H9 (cell line): ENCODE results near the gene PGM1. TPM values are rescaled to one million over a fixed set of nuclear protein-coding genes. Genes with fewer than 3 reads are reported as not detected.

Experiments used
- DNase-seq: peaks from one replicate; pipeline ENCODE4 v3.0.0-alpha.2; 2017
- H2AFZ ChIP-seq: one replicate; pipeline ENCODE4 v1.6.1; 2013; ENCODE audit warnings: mild to moderate bottlenecking, low read length, control low read depth, moderate library complexity
- H2AK5ac ChIP-seq: 2 replicates; pipeline ENCODE4 v1.6.1; 2013; ENCODE audit warnings: low read length, control low read depth, mixed read lengths; ENCODE audit not compliant: insufficient read length
- H2BK120ac ChIP-seq: one replicate; pipeline ENCODE4 v1.6.1; 2013; ENCODE audit warnings: low read depth, mild to moderate bottlenecking, low read length, control low read depth, inconsistent platforms; ENCODE audit not compliant: poor library complexity, severe bottlenecking
- H2BK12ac ChIP-seq: 2 replicates; pipeline ENCODE4 v1.6.1; 2013; ENCODE audit warnings: low read length, control low read depth, mixed read lengths, low read depth; ENCODE audit not compliant: insufficient read length
- H2BK15ac ChIP-seq: 2 replicates; pipeline ENCODE4 v1.6.1; 2013; ENCODE audit warnings: low read depth, low read length, control low read depth
- H2BK20ac ChIP-seq: one replicate; pipeline ENCODE4 v1.6.1; 2013; ENCODE audit warnings: low read depth, mild to moderate bottlenecking, low read length, control low read depth, inconsistent platforms; ENCODE audit not compliant: poor library complexity, severe bottlenecking
- H2BK5ac ChIP-seq: 2 replicates; pipeline ENCODE4 v1.6.1; 2013; ENCODE audit warnings: low read length, control low read depth, mixed read lengths; ENCODE audit not compliant: insufficient read length
- H3K14ac ChIP-seq: 2 replicates; pipeline ENCODE4 v1.6.1; 2013; ENCODE audit warnings: low read length, control low read depth; ENCODE audit not compliant: insufficient read depth
- H3K18ac ChIP-seq: 2 replicates; pipeline ENCODE4 v1.6.1; 2013; ENCODE audit warnings: low read depth, mild to moderate bottlenecking, mixed read lengths, low read length, control low read depth; ENCODE audit not compliant: insufficient read length
- H3K23ac ChIP-seq: 2 replicates; pipeline ENCODE4 v1.6.1; 2013; ENCODE audit warnings: low read length, control low read depth, mixed read lengths, low read depth; ENCODE audit not compliant: insufficient read length
- H3K23me2 ChIP-seq: 2 replicates; pipeline ENCODE4 v1.6.1; 2013; ENCODE audit warnings: low read depth, mild to moderate bottlenecking, mixed read lengths, low read length, control low read depth; ENCODE audit not compliant: insufficient read length, poor library complexity, severe bottlenecking
- H3K27ac ChIP-seq: 2 replicates; pipeline ENCODE4 v1.5.1; 2013; ENCODE audit warnings: low read length, control low read depth, mixed read lengths, low read depth; ENCODE audit not compliant: insufficient read length
- H3K27me3 ChIP-seq: 2 replicates; pipeline ENCODE4 v1.6.1; 2013; ENCODE audit warnings: low read length, control low read depth, inconsistent platforms; ENCODE audit not compliant: insufficient read depth
- H3K4ac ChIP-seq: 2 replicates; pipeline ENCODE4 v1.6.1; 2013; ENCODE audit warnings: low read depth, mild to moderate bottlenecking, control low read depth, inconsistent platforms, low read length, moderate library complexity
- H3K4me1 ChIP-seq: 2 replicates; pipeline ENCODE4 v1.6.1; 2013; ENCODE audit warnings: low read length, control low read depth, inconsistent platforms; ENCODE audit not compliant: insufficient read depth
- H3K4me2 ChIP-seq: 2 replicates; pipeline ENCODE4 v1.6.1; 2013; ENCODE audit warnings: low read length, control low read depth, mixed read lengths; ENCODE audit not compliant: insufficient read length, insufficient read depth
- H3K56ac ChIP-seq: 2 replicates; pipeline ENCODE4 v1.6.1; 2013; ENCODE audit warnings: low read depth, mild to moderate bottlenecking, mixed read lengths, low read length, control low read depth; ENCODE audit not compliant: insufficient read length
- H3K79me1 ChIP-seq: 2 replicates; pipeline ENCODE4 v1.6.1; 2013; ENCODE audit warnings: low read depth, mild to moderate bottlenecking, moderate library complexity, low read length, control low read depth, inconsistent platforms; ENCODE audit not compliant: insufficient read depth, poor library complexity, severe bottlenecking
- H3K79me2 ChIP-seq: 2 replicates; pipeline ENCODE4 v1.6.1; 2013; ENCODE audit warnings: low read length, control low read depth, inconsistent platforms; ENCODE audit not compliant: insufficient read depth
- H3K9ac ChIP-seq: 2 replicates; pipeline ENCODE4 v1.6.1; 2013; ENCODE audit warnings: low read length, control low read depth, mixed read lengths; ENCODE audit not compliant: insufficient read length; ENCODE audit errors: extremely low read depth
- H3K9me3 ChIP-seq: one replicate; pipeline ENCODE4 v1.6.1; 2013; ENCODE audit warnings: low read depth, low read length, inconsistent platforms; ENCODE audit not compliant: control insufficient read depth
- H3T11ph ChIP-seq: one replicate; pipeline ENCODE4 v1.6.1; 2013; ENCODE audit warnings: mild to moderate bottlenecking, low read length, control low read depth, inconsistent platforms
- H4K20me1 ChIP-seq: one replicate; pipeline ENCODE4 v1.6.1; 2013; ENCODE audit not compliant: control insufficient read depth, insufficient read length, insufficient read depth
- H4K5ac ChIP-seq: 2 replicates; pipeline ENCODE4 v1.6.1; 2013; ENCODE audit warnings: low read depth, mild to moderate bottlenecking, mixed read lengths, low read length, control low read depth; ENCODE audit not compliant: insufficient read length
- H4K8ac ChIP-seq: replicated peaks from 2 replicates; pipeline ENCODE4 v1.6.1; 2013; ENCODE audit warnings: low read length, control low read depth, mixed read lengths, low read depth; ENCODE audit not compliant: insufficient read length
- H4K91ac ChIP-seq: 2 replicates; pipeline ENCODE4 v1.6.1; 2013; ENCODE audit warnings: low read depth, mild to moderate bottlenecking, moderate library complexity, mixed read lengths, low read length, control low read depth; ENCODE audit not compliant: insufficient read length
- H3K27ac Mint-ChIP-seq, 3 experiments: 2 replicates in 2 of 3; 3 replicates in 1 of 3; pipeline ENCODE4 v1.8.0; 2020 to 2021; ENCODE audit warnings: mixed read lengths in 3 of 3, mild to moderate bottlenecking in 1 of 3, moderate library complexity in 1 of 3
- H3K27me3 Mint-ChIP-seq: 2 replicates; pipeline ENCODE4 v1.8.0; 2021; ENCODE audit warnings: low read depth, mild to moderate bottlenecking, moderate library complexity, mixed read lengths
- H3K36me3 Mint-ChIP-seq, 3 experiments: 2 replicates in 2 of 3; 3 replicates in 1 of 3; pipeline ENCODE4 v1.8.0; 2020 to 2021; ENCODE audit warnings: low read depth in 3 of 3, mixed read lengths in 3 of 3; ENCODE audit not compliant: insufficient read depth in 1 of 3
- H3K4me1 Mint-ChIP-seq, 2 experiments: 2 replicates each; pipeline ENCODE4 v1.8.0; 2020; ENCODE audit warnings: mixed read lengths in 2 of 2
- H3K4me3 Mint-ChIP-seq, 2 experiments: 2 replicates in 1 of 2; 3 replicates in 1 of 2; pipeline ENCODE4 v1.8.0; 2020 to 2021; ENCODE audit warnings: mild to moderate bottlenecking in 2 of 2, mixed read lengths in 2 of 2, moderate library complexity in 1 of 2
- H3K9me3 Mint-ChIP-seq, 2 experiments: 2 replicates in 1 of 2; 3 replicates in 1 of 2; pipeline ENCODE4 v1.8.0; 2020; ENCODE audit warnings: mild to moderate bottlenecking in 2 of 2, mixed read lengths in 2 of 2, moderate library complexity in 1 of 2
- WGBS: extraction: QIAGEN DNeasy Blood & Tissue Kit; methylation state at CpG from one replicate; pipeline ENCODE4 v1.1.7; 2013; ENCODE audit warnings: missing lambda C conversion rate, low lambda C conversion rate, mixed read lengths; ENCODE audit not compliant: insufficient read length; ENCODE audit errors: extremely low coverage; 5-methylcytosine and 5-hydroxymethylcytosine counted together
- total RNA-seq: library from RNA; stranded (reverse); gene quantifications from 2 replicates; pipeline ENCODE4 v1.2.1, GENCODE V29; 2021
- TF ChIP-seq, protein P1 (sequence below): fragments of 200-600 bp; sonication (generic); conservative IDR thresholded peaks from 3 replicates; pipeline ENCODE4 v1.8.0; 2021; ENCODE audit warnings: antibody characterized with exemption, mild to moderate bottlenecking

PGM1 gene
- total RNA-seq, 1 experiment from 2014 or later = 56.4 TPM

DNA sequence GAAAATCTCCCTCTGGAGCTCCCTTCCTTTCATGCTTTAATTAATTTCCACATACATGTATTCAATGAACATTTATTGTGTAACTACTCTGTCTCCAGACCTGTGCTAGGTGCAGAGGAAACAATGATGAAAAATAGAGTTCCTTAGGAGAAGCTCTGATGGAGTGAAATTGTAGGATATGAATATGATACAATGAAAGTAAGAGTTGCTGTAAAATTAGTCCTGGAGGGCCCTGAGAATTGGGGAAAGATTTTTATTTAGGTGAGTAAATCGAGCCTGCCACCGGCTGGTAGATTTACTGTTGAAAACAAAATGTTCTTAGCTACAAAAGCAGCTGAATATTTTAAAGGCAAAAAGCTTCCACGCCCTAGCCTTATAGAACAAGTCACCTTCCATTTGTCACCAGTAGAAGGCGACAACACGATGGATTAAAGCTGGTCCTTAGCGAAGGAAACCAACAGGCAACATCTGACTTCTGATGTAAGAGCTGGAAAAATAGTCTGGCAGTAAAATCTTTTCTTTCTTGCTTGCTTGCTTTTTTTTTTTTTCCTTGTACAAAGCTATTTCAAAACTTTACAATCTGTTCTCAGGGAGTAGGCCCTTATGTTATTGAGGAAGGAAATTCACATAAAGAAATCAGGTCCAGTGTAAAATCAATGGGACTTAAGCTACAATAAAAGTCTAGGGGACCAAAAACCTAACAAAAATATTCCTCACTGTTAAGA is 98.7 kb downstream of the PGM1 start:
- TF ChIP-seq, protein P1, sequence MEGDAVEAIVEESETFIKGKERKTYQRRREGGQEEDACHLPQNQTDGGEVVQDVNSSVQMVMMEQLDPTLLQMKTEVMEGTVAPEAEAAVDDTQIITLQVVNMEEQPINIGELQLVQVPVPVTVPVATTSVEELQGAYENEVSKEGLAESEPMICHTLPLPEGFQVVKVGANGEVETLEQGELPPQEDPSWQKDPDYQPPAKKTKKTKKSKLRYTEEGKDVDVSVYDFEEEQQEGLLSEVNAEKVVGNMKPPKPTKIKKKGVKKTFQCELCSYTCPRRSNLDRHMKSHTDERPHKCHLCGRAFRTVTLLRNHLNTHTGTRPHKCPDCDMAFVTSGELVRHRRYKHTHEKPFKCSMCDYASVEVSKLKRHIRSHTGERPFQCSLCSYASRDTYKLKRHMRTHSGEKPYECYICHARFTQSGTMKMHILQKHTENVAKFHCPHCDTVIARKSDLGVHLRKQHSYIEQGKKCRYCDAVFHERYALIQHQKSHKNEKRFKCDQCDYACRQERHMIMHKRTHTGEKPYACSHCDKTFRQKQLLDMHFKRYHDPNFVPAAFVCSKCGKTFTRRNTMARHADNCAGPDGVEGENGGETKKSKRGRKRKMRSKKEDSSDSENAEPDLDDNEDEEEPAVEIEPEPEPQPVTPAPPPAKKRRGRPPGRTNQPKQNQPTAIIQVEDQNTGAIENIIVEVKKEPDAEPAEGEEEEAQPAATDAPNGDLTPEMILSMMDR = peak; percentile 86
- Histone ChIP-seq H2BK5ac (no peak overlapping the region), H3K4ac (no peak overlapping the region), H3K27me3 (no peaks in the 10 kb centered on the region), H3K23ac (no peak overlapping the region), H3T11ph (no peak overlapping the region), H3K14ac (no peak overlapping the region), H3K79me2 (no peaks in the 10 kb centered on the region), H3K9me3 (no peaks in the 10 kb centered on the region), H3K4me1 (no peaks in the 10 kb centered on the region), H3K23me2 (no peaks in the 10 kb centered on the region), H2BK120ac (no peak overlapping the region), H2BK20ac (no peak overlapping the region), H4K20me1 (no peaks in the 10 kb centered on the region), H3K27ac (no peak overlapping the region), H3K4me2 (no peak overlapping the region), H4K5ac (no peak overlapping the region), H3K18ac (no peak overlapping the region), H3K56ac (no peak overlapping the region), H3K79me1 (no peaks in the 10 kb centered on the region), H2AK5ac (no peak overlapping the region), H2AFZ (no peak overlapping the region), H2BK12ac (no peak overlapping the region), H3K9ac (no peak overlapping the region), H2BK15ac (no peak overlapping the region), H4K8ac (no peak overlapping the region), H4K91ac (no peak overlapping the region)
- Mint-ChIP-seq H3K27me3 (peaks cover 2% of the 10 kb centered on the region), H3K36me3 (no peaks in the 10 kb centered on the region), H3K27ac (0 out of 7 replicates have a peak overlapping the region, but pooled peaks of 1 of the 3 experiments have one; percentile 69), H3K9me3 (no peaks in the 10 kb centered on the region), H3K4me3 (no peak overlapping the region), H3K4me1 (peaks cover 3 to 10% of the 10 kb centered on the region in 2 experiments)
- DNase-seq = peak; percentile 58
- no CpG with 5 or more reads among the region's 6 CpGs for WGBS
